ENCODE measurements around the gene CDC42EP3. TPM values are rescaled to one million over a fixed set of nuclear protein-coding genes. Genes with fewer than 3 reads are reported as not detected.

CDC42EP3 gene
- total and polyA plus RNA-seq, 12 donors = 4.2 to 30.2 (median 10.7) TPM

- Histone ChIP-seq H3K4me1 (replicated peaks in 1 of 2) (no peaks in the 10 kb centered on the region), H3K27ac (no peak overlapping the region), H3K27me3 (no peaks in the 10 kb centered on the region), H3K4me3 (no peak overlapping the region), H3K36me3 (replicated peaks in 1 of 2) (no peaks in the 10 kb centered on the region), H3K9me3 (replicated peaks in 1 of 3) (no peaks in the 10 kb centered on the region)
- intact Hi-C loops (cut with DNase I) = no loop called here
- no peak for TF ChIP-seq POLR2A (IDR thresholded peaks at IDR 0.05)
- no peak for TF ChIP-seq CTCF (IDR thresholded peaks at IDR 0.05)
- 71 to 93% (median 83%) methylated on average over 2 of the region's 2 CpGs for WGBS, 4 donors
- no peak for DNase-seq
Observed at GRCh38 chr2:37631292-37631691, 40.1 kb downstream of the CDC42EP3 start.

GRCh38 chr2:37630776-37631175 lies 40.7 kb downstream of the CDC42EP3 start:
- 62 to 67% (median 64%) methylated on average over 4 of the region's 4 CpGs for WGBS, 4 donors
- H3K27ac ChIP-seq = no peak overlapping the region
- intact Hi-C loops (cut with DNase I) = no loop called here
- no peak for DNase-seq
- no peak overlapping the region for H3K4me3 ChIP-seq
- peaks cover 0 to 4% of the 10 kb centered on the region in 2 donors for H3K4me1 ChIP-seq (replicated peaks in 1 of 2)
- no peaks in the 10 kb centered on the region for H3K27me3 ChIP-seq
- H3K9me3 ChIP-seq (replicated peaks in 1 of 3) = no peaks in the 10 kb centered on the region
- TF ChIP-seq CTCF (IDR thresholded peaks at IDR 0.05) (no peak), POLR2A (IDR thresholded peaks at IDR 0.05) (no peak)
- no peaks in the 10 kb centered on the region for H3K36me3 ChIP-seq (replicated peaks in 1 of 2)

GRCh38 chr2:37630301-37630700 lies 41.1 kb downstream of the CDC42EP3 start:
- no peak for TF ChIP-seq POLR2A (IDR thresholded peaks at IDR 0.05)
- no peak for TF ChIP-seq CTCF (IDR thresholded peaks at IDR 0.05)
- no peak for DNase-seq
- intact Hi-C loops (cut with DNase I) = no loop called here
- Histone ChIP-seq H3K4me3 (no peak overlapping the region), H3K27ac (no peak overlapping the region), H3K9me3 (replicated peaks in 1 of 3) (no peaks in the 10 kb centered on the region), H3K36me3 (replicated peaks in 1 of 2) (no peaks in the 10 kb centered on the region), H3K27me3 (no peaks in the 10 kb centered on the region), H3K4me1 (replicated peaks in 1 of 2) (peaks cover 0 to 4% of the 10 kb centered on the region in 2 donors)
- 85 to 100% (median 96%) methylated on average over 1 of the region's 1 CpG for WGBS, 4 donors

- no peaks in the 10 kb centered on the region for H3K36me3 ChIP-seq (replicated peaks in 1 of 2)
- WGBS, 4 donors = 85 to 94% (median 86%) methylated on average over 3 of the region's 3 CpGs
- intact Hi-C loops (cut with DNase I) = no loop called here
- H3K4me3 ChIP-seq = no peak overlapping the region
- no peak for DNase-seq
- no peaks in the 10 kb centered on the region for H3K27me3 ChIP-seq
- no peaks in the 10 kb centered on the region for H3K9me3 ChIP-seq (replicated peaks in 1 of 3)
- peaks cover 0 to 4% of the 10 kb centered on the region in 2 donors for H3K4me1 ChIP-seq (replicated peaks in 1 of 2)
- H3K27ac ChIP-seq = no peak overlapping the region
- TF ChIP-seq POLR2A (IDR thresholded peaks at IDR 0.05) (no peak), CTCF (IDR thresholded peaks at IDR 0.05) (no peak)
Observed at GRCh38 chr2:37629529-37629928, 41.9 kb downstream of the CDC42EP3 start.

All from adrenal gland (tissue), 12 donors.